ENCODE measurements around the gene GKN2. TPM values are rescaled to one million over a fixed set of nuclear protein-coding genes. Genes with fewer than 3 reads are reported as not detected.
A peak's percentile ranks its signal among the peaks of the same experiment; 100 is the strongest.

GKN2 gene
- total RNA-seq, 3 donors from 2014 or later, result not detected

- no peak for ATAC-seq
- DNase-seq, result no peak
- intact Hi-C loops (cut with DNase I, micrococcal nuclease), result no loop called here
- no peaks in the 10 kb centered on the region for H3K9me3 ChIP-seq
- H3K36me3 ChIP-seq (ENCODE audit: low read depth), result no peaks in the 10 kb centered on the region
- no peak for TF ChIP-seq CTCF (IDR thresholded peaks at IDR 0.05)
- H3K4me1 ChIP-seq (ENCODE audit: low read depth), result no peaks in the 10 kb centered on the region
- H3K4me3 ChIP-seq, result no peak overlapping the region
Observed at GRCh38 chr2:68931149-68931711, 21.5 kb downstream of the GKN2 start.

- no peak for TF ChIP-seq CTCF (IDR thresholded peaks at IDR 0.05)
- ATAC-seq, result no peak
Observed at GRCh38 chr2:68926796-68927195, 25.9 kb downstream of the GKN2 start.

GRCh38 chr2:68925295-68925896 lies 27.3 kb downstream of the GKN2 start:
- Histone ChIP-seq H3K4me1 (ENCODE audit: low read depth) (no peaks in the 10 kb centered on the region), H3K36me3 (ENCODE audit: low read depth) (no peaks in the 10 kb centered on the region), H3K4me3 (no peak overlapping the region), H3K9me3 (no peaks in the 10 kb centered on the region)
- ATAC-seq (peak; percentile 72), DNase-seq (peak in 1 of 3 donors; percentile 71)
- intact Hi-C loops (cut with DNase I, micrococcal nuclease), result loop anchor here (1.0 to 10.0 kb wide), 4 partner anchors 181 to 463 kb away; no protein-coding TSS in a partner anchor
- TF ChIP-seq CTCF (IDR thresholded peaks at IDR 0.05), result peak; percentile 70

More at GRCh38 chr2:68926796-68927195, 25.9 kb downstream of the GKN2 start:
- no peaks in the 10 kb centered on the region for H3K9me3 ChIP-seq
- intact Hi-C loops (cut with DNase I, micrococcal nuclease), result loop anchor here (5.0 to 10.0 kb wide), 3 partner anchors 182 to 464 kb away; no protein-coding TSS in a partner anchor
- DNase-seq, result no peak
- H3K36me3 ChIP-seq (ENCODE audit: low read depth), result no peaks in the 10 kb centered on the region
- no peak overlapping the region for H3K4me3 ChIP-seq
- H3K4me1 ChIP-seq (ENCODE audit: low read depth), result no peaks in the 10 kb centered on the region

GRCh38 chr2:68921646-68922045 lies 31.0 kb downstream of the GKN2 start:
- Histone ChIP-seq H3K36me3 (ENCODE audit: low read depth) (no peaks in the 10 kb centered on the region), H3K4me3 (no peak overlapping the region), H3K4me1 (ENCODE audit: low read depth) (no peaks in the 10 kb centered on the region), H3K9me3 (no peaks in the 10 kb centered on the region)
- intact Hi-C loops (cut with DNase I, micrococcal nuclease), result loop anchor here in 1 of 2 donors (10.0 kb wide), 2 partner anchors 177 to 217 kb away; no protein-coding TSS in a partner anchor
- DNase-seq, result no peak
- no peak for TF ChIP-seq CTCF (IDR thresholded peaks at IDR 0.05)
- ATAC-seq, result no peak

- Histone ChIP-seq H3K9me3 (no peaks in the 10 kb centered on the region), H3K4me1 (ENCODE audit: low read depth) (no peaks in the 10 kb centered on the region), H3K36me3 (ENCODE audit: low read depth) (no peaks in the 10 kb centered on the region), H3K4me3 (no peak overlapping the region)
- no peak for ATAC-seq
- DNase-seq, result no peak
- intact Hi-C loops (cut with DNase I, micrococcal nuclease), result loop anchor here in 1 of 2 donors (10.0 kb wide), 2 partner anchors 176 to 216 kb away; no protein-coding TSS in a partner anchor
- no peak for TF ChIP-seq CTCF (IDR thresholded peaks at IDR 0.05)
Observed at GRCh38 chr2:68920481-68921170, 32.1 kb downstream of the GKN2 start.

Measured in mucosa of descending colon (tissue), 3 donors.